ENCODE results near the gene TUBGCP2.

The TUBGCP2 gene

DNA sequence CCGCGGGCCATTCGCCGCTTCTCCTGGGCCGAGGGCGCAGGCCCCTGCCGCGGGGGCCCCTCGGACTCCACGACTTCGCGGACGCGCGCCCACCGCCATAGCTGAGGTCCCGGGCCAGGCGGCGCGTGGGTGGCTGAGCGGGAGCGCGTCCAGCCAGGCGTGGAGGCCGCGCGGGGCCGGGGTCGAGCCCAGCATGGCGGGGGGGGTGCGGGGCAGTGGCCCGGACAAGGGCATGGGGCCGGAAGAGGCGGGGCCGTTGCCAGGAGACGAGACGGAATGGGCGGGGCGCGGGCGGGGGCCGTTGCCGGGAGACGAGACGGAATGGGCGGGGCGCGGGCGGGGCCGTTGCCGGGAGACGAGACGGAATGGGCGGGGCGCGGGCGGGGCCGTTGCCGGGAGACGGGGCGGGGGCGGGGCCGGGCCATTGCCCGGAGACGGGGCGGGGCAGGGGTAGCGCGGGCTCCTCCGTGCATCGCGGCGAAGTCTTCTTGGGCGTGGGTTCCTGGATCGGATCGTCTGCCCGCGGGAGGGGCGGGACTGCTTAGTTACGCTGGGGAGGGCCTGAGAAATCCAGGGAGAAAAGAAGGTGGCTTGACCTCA is 46.8 kb downstream of the TUBGCP2 start:
- DNase-seq: peak; percentile 35

DNA sequence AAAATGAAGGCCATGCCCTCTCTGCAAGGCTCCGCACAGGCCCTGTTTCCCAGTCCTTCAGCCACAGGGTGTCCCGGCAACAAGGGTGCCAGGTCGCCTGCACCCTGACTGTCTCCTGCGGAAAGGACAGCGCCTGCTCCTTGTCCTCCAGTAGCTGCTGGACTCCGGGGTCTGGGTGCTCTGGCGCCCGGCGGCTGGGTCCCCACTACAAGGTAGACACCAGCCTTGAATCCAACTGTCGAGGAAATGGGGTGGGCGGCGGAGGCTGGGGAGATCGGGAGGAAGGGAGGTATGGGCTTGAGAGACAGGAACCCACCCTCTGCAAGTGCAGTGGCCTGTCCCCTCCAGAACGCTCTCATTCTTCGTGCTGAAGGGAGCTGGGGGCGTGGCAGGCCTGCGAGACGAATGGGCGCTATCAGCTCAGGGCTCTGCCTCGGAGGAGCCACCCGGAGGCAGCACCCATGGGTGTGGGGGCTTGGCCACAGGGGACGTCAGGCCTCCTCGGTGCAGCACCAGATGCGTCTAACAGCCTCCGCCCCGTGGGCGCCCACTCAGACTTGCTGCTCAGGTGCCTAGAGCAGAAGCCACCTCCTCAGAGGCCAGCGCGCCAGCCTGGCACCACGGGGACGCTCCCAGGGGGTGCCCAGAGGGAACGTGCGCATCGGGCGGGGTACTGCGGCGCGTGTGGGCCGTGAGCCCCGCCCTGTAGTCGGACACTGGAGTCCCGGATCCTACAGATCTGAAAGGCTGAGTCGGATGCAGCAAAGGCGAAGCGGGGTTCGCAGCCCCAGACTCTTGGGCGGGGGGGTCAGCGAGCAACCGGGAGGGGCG is 47.6 kb downstream of the TUBGCP2 start:
- DNase-seq: no peak

GRCh38 chr10:133259602-133259989 is 49.1 kb downstream of the TUBGCP2 start:
- no peak for DNase-seq

DNA sequence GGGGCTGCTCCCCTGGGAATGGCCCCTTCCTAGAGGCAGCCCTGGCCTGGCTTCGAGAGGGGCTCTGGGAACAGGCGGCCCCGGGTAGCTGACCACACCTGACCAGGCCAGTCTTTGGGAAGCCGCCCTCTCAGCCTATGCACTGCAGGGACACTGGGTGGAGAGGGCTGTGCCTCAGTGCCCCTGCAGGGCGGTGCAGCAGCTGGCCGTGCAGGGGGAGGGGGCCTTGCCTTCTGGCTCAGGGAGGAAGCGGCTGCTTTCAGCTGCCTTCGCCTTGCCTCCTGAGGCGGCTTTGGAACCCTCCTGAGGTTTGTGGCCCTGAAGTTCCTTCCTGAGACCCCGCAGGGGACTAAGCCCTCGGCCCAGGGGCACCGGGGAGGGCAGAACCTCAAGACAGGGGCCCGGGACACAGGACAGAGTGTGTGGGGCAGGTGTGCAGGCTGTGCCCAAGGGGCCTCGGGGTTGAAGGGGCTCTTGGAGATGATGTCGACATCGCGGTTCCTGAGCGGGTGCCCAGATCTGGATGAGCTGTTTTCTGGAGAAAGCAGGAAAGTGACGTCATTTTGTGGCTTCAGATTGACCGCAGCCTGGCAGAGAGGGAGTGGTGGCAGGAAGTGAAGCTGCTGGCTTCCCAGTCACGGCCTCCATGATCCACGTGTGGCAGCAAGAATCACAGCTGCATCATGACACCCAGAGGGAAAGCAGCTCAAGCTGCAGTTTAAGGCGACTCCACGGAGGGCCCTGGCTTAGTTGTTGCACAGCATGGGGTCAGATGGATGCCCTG is 49.7 kb downstream of the TUBGCP2 start:
- DNase-seq: no peak

- DNase-seq: no peak
Measured at GRCh38 chr10:133258066-133258817, 50.4 kb downstream of the TUBGCP2 start.

DNA sequence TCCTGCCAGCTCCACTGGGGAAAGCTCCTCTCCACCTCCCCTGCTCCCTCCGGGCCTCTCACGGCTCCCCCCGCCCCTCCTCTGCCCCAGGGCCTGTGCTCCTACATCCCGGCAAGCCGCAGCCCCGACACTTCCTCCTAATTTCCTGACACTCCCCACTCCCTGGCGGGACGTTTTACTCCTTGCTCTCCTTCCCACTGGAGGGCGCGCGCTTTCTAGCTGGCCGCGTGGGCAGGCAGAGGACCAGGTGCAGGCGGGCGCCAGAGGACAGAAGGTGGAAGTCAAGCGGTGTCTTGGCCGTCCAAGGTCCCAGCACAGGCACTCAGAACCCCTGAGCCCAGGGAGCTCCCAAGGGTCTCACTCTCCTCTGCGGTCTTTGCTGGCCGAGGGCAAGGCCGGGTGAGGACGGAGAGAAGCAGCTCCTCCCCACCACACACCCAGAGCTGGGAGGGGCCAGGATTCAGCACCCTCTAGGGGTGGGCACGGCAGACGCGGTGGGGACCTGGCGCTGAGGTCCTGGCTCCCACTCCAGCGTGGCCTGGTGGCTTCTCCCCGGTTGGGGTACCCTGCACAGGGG is 51.1 kb downstream of the TUBGCP2 start:
- no peak for DNase-seq

DNA sequence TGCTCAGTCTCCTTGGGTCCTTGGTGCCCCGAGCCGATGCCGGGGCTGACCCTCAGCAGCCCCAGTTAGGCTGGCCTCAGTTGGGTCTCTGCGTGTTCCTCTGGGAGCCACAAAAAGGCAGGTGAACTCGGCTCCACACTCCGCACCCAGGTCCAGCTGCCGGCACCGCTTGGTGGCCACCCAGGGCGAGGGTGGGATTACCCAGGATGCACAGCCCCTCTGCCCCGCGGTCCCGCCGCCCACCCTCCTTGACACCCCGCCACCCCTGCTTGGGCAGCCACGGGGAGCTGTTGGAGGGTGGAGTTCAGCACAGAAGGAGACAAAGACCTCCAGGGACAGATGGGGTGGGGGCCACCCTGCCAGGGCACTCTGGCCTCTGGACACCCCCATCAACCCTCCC is 53.3 kb downstream of the TUBGCP2 start:
- DNase-seq: no peak

DNA sequence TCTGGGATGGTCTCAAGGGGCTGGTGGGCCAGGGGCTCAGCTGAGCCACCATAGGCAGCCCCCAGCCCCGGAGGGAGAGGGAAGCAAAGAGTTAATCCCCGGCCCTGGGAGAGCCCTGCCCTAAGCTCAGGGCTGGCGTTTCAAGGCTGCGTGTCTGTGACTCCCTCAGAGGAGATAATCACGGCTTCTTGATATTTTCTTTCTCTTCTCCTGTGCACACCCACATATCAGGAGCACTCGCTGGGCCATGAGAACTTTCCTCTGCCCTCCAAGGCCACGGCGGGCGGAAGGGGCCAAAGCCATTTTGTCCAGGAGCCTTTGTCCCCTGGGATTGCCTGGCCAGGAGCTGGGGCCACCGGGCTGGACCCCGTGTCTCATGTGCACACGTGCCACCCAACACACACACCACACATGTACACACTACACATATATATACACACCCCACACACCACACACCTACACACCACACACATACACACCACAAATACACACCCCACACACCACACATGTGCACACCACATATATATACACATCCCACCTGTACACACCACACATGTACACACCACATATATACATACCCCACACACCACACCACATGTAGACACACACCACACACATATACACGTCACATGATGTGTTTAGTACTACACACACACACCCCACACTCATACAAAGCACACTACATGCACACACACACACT is 54.1 kb downstream of the TUBGCP2 start:
- DNase-seq: no peak

GRCh38 chr10:133253361-133253955 is 55.2 kb downstream of the TUBGCP2 start:
- no peak for DNase-seq

DNA sequence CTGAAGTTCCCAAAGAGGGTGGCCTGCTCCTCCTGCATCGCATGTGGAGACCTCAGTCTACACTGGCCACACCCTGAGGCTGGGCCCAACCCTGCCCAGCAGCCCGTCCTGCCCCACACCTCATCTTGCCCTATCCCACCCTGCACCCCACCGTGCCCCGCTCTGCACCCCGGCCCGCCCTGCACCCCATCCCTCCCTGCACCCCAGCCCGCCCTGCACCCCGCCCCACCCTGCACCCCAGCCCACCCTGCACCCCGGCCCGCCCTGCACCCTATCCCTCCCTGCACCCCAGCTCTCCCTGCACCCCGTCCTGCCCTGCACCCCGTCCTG is 56.5 kb downstream of the TUBGCP2 start:
- no peak for DNase-seq

- DNase-seq: no peak
Measured at GRCh38 chr10:133251388-133252222, 57.1 kb downstream of the TUBGCP2 start.

DNA sequence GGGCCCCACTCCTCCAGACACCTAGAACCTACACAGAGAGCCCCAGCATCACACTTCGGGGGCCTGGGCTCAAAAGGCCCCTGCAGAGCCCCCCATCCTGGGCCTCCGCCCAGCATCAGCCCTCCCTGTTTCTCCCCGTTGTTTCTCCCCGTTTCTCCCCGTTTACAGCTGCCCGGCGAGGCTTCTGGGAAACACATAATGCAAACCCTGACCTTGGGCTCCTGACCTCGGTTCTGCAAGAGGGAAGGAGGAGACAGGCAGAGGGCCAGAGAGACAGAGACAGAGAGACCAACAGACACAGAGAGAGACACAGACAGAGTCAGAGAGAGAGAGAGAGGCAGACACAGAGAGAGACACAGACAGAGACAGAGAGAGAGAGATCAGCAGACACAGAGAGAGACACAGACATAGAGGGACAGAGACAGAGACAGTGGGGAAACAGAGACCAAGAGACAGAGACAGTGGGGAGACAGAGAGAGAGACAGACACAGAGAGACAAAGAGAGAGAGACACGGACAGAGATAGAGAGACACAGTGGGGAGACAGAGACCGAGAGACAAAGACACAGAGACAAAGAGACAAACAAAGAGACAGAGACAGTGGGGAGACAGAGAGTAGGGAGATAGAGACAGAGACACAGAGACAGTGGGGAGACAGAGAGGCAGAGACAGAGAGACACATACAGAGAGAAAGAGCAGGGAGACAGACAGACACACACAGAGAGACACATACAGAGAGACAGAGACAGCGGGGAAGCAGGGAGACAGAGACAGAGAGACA is 58.5 kb downstream of the TUBGCP2 start:
- no peak for DNase-seq

GRCh38 chr10:133249094-133249780 is 59.4 kb downstream of the TUBGCP2 start:
- DNase-seq: no peak

GRCh38 chr10:133248334-133248715 is 60.3 kb downstream of the TUBGCP2 start:
- no peak for DNase-seq

DNA sequence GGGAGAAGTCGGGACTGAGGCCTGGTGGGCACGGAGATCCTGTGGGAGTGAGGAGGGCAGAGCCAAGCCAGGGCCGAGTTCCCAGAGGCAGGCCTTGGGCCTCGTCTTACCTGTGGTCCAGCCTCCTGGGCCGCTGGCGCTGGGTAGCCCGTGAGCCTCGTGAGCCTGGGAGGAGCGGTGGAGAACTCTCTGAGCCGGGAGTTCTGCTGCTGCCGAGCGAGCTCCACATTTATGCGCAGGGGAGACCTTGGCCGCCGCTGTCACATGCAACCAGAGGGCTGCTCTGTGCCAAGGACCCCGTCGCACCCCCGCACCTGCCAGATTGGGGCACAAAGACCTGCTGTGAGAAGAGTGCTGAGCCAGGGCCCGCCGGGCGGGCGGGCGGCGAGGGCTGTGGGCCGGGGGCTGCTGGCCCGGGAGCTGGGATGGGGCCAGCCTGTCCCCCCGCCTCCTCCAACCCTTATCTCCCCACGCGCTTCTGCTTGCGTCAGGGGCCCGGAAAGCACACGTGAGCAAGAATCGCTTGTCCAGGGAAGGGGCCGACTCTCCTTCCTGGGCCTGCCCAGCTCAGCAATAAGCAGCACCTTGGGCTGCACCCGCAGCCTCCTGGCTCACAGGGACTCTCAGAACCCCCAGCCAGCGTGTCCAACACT is 60.9 kb downstream of the TUBGCP2 start:
- no peak for DNase-seq

DNA sequence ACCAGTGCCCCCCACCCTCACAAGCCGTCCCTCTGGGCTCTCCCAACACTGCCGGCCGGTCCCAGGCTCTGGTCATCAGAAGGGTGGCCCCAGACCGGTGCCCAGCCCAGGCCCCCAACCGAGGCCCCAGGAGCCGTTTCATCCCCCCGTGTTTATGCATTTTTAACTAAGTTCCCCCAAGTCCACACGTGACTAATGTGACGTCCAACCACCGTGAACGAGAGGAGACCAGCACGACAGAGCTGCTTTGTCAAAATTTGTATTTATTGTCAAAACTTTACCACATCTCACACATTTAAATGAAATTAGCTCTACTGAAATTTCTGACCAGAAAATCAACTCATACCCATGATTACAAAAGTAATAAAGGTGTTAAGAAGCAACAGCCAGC is 62.4 kb downstream of the TUBGCP2 start:
- DNase-seq: no peak

DNA sequence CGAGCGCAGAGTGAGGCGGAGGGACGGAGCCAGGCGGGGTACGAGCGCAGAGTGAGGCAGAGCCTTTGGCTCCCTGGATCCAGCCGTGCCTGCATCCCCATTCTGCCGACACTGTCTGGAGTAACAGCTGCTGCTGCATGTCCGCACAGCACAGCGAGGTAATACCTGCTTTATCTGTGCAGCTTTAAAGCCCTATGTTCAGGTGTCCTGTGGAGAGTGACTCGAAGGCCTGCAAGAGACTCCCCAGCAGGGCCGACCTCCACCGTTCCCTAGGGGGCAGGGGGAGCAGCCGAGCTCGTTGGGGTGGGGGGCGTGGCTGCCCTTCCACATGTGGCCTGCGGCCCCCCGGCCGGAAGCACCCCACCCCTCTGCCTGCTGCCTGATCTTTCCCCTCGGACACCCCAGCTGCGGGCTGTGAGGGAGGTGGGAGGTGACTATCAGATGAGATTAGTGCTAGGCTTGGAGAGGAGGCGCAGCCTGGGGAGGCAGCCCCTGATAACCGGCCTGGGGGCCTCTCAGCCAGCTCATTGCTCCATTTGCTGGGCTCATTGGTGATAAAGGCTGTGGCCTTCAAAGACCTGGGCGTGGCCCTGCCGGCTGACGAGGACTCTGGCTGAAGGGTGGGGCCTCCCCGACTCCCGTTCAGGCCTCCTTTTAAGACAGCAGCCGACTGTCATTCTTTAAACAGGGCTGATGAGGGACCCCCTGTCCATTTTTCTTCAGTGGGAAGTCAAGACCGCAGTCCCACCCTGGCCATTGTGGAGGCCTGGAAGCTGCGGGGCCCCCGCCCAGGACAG is 63.0 kb downstream of the TUBGCP2 start:
- no peak for DNase-seq

DNA sequence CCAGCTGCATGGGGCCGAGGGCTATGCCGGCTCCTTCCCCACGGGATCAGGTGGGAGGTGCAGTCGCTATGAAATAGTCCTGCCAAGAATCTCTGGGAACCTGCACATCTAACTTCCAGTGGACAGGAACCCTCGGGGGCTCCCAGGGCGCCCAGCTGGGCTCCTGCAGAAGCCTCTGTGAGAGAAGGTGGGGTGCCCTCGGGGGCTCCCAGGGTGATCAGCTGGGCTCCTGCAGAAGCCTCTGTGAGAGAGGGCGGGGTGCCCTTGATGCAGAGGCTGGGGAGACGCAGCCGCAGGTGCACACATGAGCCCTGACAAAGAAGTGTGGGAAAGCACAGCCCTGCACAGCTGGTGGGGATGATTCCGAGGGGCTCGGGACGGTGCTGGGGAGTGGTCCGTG is 65.1 kb downstream of the TUBGCP2 start:
- no peak for DNase-seq

All from NCI-H446 treated with DMSO at 0.1 percent for 48 hours (cell line).